B cell (primary cell): Measurements from ENCODE around the gene KRT71. TPM values are rescaled to one million over a fixed set of nuclear protein-coding genes. Genes with fewer than 3 reads are reported as not detected.

Experiments used
- ATAC-seq: fragments of 200-7000 bp; cut with Tn5 transposase; one replicate; pipeline ENCODE4 v1.10.0; 2021; ENCODE audit warnings: low read depth, mild to moderate bottlenecking, moderate number of reproducible peaks, moderate library complexity
- CTCF ChIA-PET: fragments of 350-600 bp; sonication (Branson Sonifier 250); formaldehyde crosslinking; loops from one replicate; lab custom pipeline; 2021; ENCODE audit warnings: antibody characterized with exemption, inconsistent platforms; lab: Charles Lee
- POLR2A ChIA-PET: fragments of 350-600 bp; sonication (Branson Sonifier 250); formaldehyde crosslinking; loops from one replicate; lab custom pipeline; 2021; ENCODE audit warnings: antibody characterized with exemption; lab: Charles Lee
- DNase-seq: peaks from one replicate; pipeline ENCODE4 v3.0.0; 2013
- H2AFZ ChIP-seq: 2 replicates; pipeline ENCODE4 v1.6.1; 2012; ENCODE audit warnings: mild to moderate bottlenecking, low read depth, low read length; ENCODE audit not compliant: insufficient read depth, poor library complexity, severe bottlenecking
- H3K27ac ChIP-seq, 2 donors: 1 replicate in 1 of 2; 2 replicates in 1 of 2; pipeline ENCODE4 v1.5.1; 2012 to 2013; ENCODE audit warnings: low read length in 2 of 2, mild to moderate bottlenecking in 2 of 2, moderate library complexity in 1 of 2
- H3K27me3 ChIP-seq, 4 experiments: fragments of 200-600 bp in 1 of 4; sonication (generic) in 1 of 4; replicated peaks in 1 of 4; 1 replicate in 2 of 4; 2 replicates in 2 of 4; pipeline versions ENCODE4 v1.6.1 to v1.7.0; 2013 to 2016; ENCODE audit warnings: low read length in 3 of 4, mild to moderate bottlenecking in 2 of 4, mixed read lengths in 1 of 4, moderate library complexity in 1 of 4; ENCODE audit not compliant: insufficient read depth in 4 of 4, control insufficient read depth in 3 of 4; ENCODE audit errors: control extremely low read depth in 1 of 4
- H3K36me3 ChIP-seq, 2 experiments: replicated peaks in 1 of 2; 1 replicate in 1 of 2; 2 replicates in 1 of 2; pipeline versions ENCODE4 v1.6.1 to v1.7.1; 2013; ENCODE audit warnings: low read length in 1 of 2; ENCODE audit not compliant: insufficient read depth in 2 of 2, control insufficient read depth in 1 of 2; ENCODE audit errors: control extremely low read depth in 1 of 2, extremely low read depth in 1 of 2
- H3K4me1 ChIP-seq, 2 donors: fragments of 200-600 bp in 1 of 2; sonication (generic) in 1 of 2; 1 replicate in 1 of 2; 2 replicates in 1 of 2; pipeline versions ENCODE4 v1.5.1 to v1.6.1; 2013 to 2017; ENCODE audit warnings: low read length in 2 of 2; ENCODE audit not compliant: control insufficient read depth in 2 of 2, insufficient read depth in 2 of 2
- H3K4me2 ChIP-seq: replicated peaks from 2 replicates; pipeline ENCODE3; 2012; ENCODE audit warnings: mild to moderate bottlenecking, low read depth, low read length; ENCODE audit not compliant: poor library complexity, severe bottlenecking
- H3K4me3 ChIP-seq, 5 experiments: fragments of 200-600 bp in 1 of 5; sonication (generic) in 1 of 5; 1 replicate in 3 of 5; 2 replicates in 2 of 5; pipeline versions ENCODE4 v1.5.1 to v1.7.0; 2011 to 2016; ENCODE audit warnings: low read length in 4 of 5, mild to moderate bottlenecking in 4 of 5, low read depth in 2 of 5, control low read depth in 1 of 5, moderate library complexity in 1 of 5; ENCODE audit not compliant: insufficient read depth in 1 of 5; ENCODE audit errors: control extremely low read depth in 1 of 5, extremely low read depth in 1 of 5
- H3K79me2 ChIP-seq: fragments of 200-600 bp; sonication (generic); one replicate; pipeline ENCODE4 v1.6.0; 2016; ENCODE audit warnings: low read length; ENCODE audit not compliant: control insufficient read depth, insufficient read depth
- H3K9ac ChIP-seq: fragments of 200-600 bp; sonication (generic); 2 replicates; pipeline ENCODE4 v1.6.1; 2017; ENCODE audit warnings: mild to moderate bottlenecking, low read length, moderate library complexity
- H3K9me3 ChIP-seq, 3 donors: one replicate each; pipeline versions ENCODE4 v1.6.1 to v1.7.1; 2013; ENCODE audit warnings: low read length in 2 of 3; ENCODE audit not compliant: control insufficient read depth in 2 of 3, insufficient read depth in 1 of 3; ENCODE audit errors: control extremely low read depth in 1 of 3
- H4K20me1 ChIP-seq: 2 replicates; pipeline ENCODE4 v1.6.0; 2012; ENCODE audit warnings: mild to moderate bottlenecking, low read length; ENCODE audit not compliant: insufficient read depth, control insufficient read depth, poor library complexity, severe bottlenecking
- H3K27ac Mint-ChIP-seq: one replicate; pipeline ENCODE4 v1.8.0; 2021; ENCODE audit warnings: mixed read lengths
- H3K27me3 Mint-ChIP-seq: one replicate; pipeline ENCODE4 v1.8.0; 2021; ENCODE audit warnings: mixed read lengths
- H3K4me1 Mint-ChIP-seq: one replicate; pipeline ENCODE4 v1.8.0; 2021; ENCODE audit warnings: mixed read lengths
- H3K4me3 Mint-ChIP-seq: one replicate; pipeline ENCODE4 v1.8.0; 2021; ENCODE audit warnings: mixed read lengths
- H3K9me3 Mint-ChIP-seq: one replicate; pipeline ENCODE4 v1.8.0; 2022; ENCODE audit warnings: mixed read lengths; ENCODE audit not compliant: insufficient read depth
- CTCF ChIP-seq: fragments of 200-600 bp; IDR thresholded peaks from one replicate; pipeline ENCODE4 v1.8.0; 2022; ENCODE audit warnings: antibody characterized with exemption, mild to moderate bottlenecking
- EZH2 ChIP-seq: IDR thresholded peaks from 2 replicates; pipeline ENCODE4 v1.6.1; 2012; ENCODE audit warnings: borderline replicate concordance, low read depth, mild to moderate bottlenecking, moderate library complexity, low read length; ENCODE audit not compliant: insufficient read depth, poor library complexity, severe bottlenecking
- WGBS: methylation state at CpG from one replicate; pipeline ENCODE4 v1.1.5; 2013; ENCODE audit warnings: missing lambda C conversion rate; ENCODE audit not compliant: insufficient coverage; 5-methylcytosine and 5-hydroxymethylcytosine counted together
- intact Hi-C: fragments of 100-400 bp; cut with micrococcal nuclease; formaldehyde crosslinking; loops from one replicate; pipeline ENCODE4 v1.10.0; 2022
- polyA plus RNA-seq: library from polyadenylated mRNA; depleted of rRNA; stranded (reverse); fragments of >200 nt; gene quantifications from 2 replicates; pipeline ENCODE4 v1.2.3, GENCODE V29; 2012
- total RNA-seq, 2 donors: library from RNA; stranded (reverse); fragments of 120-200 nt in 1 of 2; gene quantifications; 1 replicate in 1 of 2; 2 replicates in 1 of 2; pipeline versions ENCODE4 v1.2.3 to v1.2.4, GENCODE V29; 2013 to 2022

KRT71 gene
- total and polyA plus RNA-seq, 2 donors (not counting 1 experiment from before 2014, with no cell fraction given), result not detected

DNA sequence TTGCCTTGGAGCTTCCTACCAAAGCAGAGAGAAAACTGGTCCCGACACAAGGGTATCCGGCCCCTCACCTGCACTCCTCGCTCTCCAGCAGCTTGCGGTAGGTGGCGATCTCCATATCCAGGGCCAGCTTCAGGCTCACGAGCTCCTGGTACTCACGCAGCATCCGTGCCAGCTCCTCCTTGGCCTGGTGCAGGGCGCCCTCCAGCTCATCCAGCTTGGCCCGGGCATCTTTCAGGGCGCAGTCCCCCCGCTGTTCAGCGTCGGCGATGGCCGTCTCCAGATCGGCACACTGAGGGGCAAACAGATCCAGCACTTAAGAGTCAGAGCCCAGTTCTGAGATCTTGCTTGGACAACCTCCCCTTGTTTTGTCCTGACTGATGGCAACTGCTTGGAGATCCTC, 34.6 kb upstream of the KRT71 start:
- 93% methylated on average over 17 of the region's 17 CpGs for WGBS
- H3K4me3 ChIP-seq, result no peak overlapping the region
- ChIA-PET CTCF (no interaction called here), POLR2A (no interaction called here)
- H3K79me2 ChIP-seq, result no peaks in the 10 kb centered on the region
- no peak for ATAC-seq
- no peak overlapping the region for H3K4me2 ChIP-seq
- H3K36me3 ChIP-seq, result no peaks in the 10 kb centered on the region
- no peak overlapping the region for H3K27ac Mint-ChIP-seq
- H3K4me3 Mint-ChIP-seq, result no peak overlapping the region
- no peak overlapping the region for H3K27ac ChIP-seq
- H3K27me3 ChIP-seq, result peaks cover 0 to 2% (median 0%) of the 10 kb centered on the region in 4 experiments
- no peak overlapping the region for H2AFZ ChIP-seq
- H3K4me1 ChIP-seq, result no peaks in the 10 kb centered on the region
- intact Hi-C loops, result loop anchor here (10.0 kb wide), 1 partner anchor 287 kb away; no protein-coding TSS in a partner anchor
- H3K9me3 Mint-ChIP-seq, result no peaks in the 10 kb centered on the region
- H3K9ac ChIP-seq, result no peak overlapping the region
- H3K27me3 Mint-ChIP-seq, result peaks cover 18% of the 10 kb centered on the region
- DNase-seq, result no peak
- TF ChIP-seq EZH2 (no peak), CTCF (no peak)
- no peaks in the 10 kb centered on the region for H3K4me1 Mint-ChIP-seq
- no peaks in the 10 kb centered on the region for H3K9me3 ChIP-seq
- no peaks in the 10 kb centered on the region for H4K20me1 ChIP-seq

DNA sequence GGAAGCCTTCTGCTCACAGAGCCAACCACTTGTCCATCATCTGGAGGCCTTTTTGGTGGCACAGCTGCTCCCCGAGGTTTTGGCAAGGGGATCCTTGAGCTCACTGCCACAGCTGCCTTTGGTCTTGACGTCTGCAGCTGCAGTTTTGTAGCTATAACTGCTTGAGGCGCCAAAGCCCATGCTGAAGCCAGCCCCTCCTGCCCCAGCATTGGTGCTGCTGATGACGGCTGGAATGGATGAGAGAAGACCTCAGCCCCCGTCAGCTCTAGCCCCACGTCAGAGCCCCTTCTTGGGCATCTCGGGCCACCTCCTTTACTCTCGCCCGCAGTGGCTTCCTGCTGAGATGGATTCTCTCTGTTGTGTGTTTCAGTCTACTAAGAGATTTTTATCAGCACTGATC, 33.0 kb upstream of the KRT71 start:
- H3K4me2 ChIP-seq, result no peak overlapping the region
- ATAC-seq, result no peak
- peaks cover 16% of the 10 kb centered on the region for H3K27me3 Mint-ChIP-seq
- intact Hi-C loops, result loop anchor here (10.0 kb wide), 1 partner anchor 289 kb away; no protein-coding TSS in a partner anchor
- TF ChIP-seq EZH2 (no peak), CTCF (no peak)
- no peak overlapping the region for H3K4me3 ChIP-seq
- 78% methylated on average over 4 of the region's 9 CpGs for WGBS
- no peaks in the 10 kb centered on the region for H3K4me1 Mint-ChIP-seq
- ChIA-PET CTCF (no interaction called here), POLR2A (no interaction called here)
- H3K9me3 Mint-ChIP-seq, result no peaks in the 10 kb centered on the region
- H3K9ac ChIP-seq, result no peak overlapping the region
- no peaks in the 10 kb centered on the region for H3K27me3 ChIP-seq
- H3K27ac ChIP-seq, result no peak overlapping the region
- no peaks in the 10 kb centered on the region for H3K36me3 ChIP-seq
- no peak overlapping the region for H2AFZ ChIP-seq
- DNase-seq, result no peak
- H3K4me3 Mint-ChIP-seq, result no peak overlapping the region
- H4K20me1 ChIP-seq, result no peaks in the 10 kb centered on the region
- H3K27ac Mint-ChIP-seq, result no peak overlapping the region
- no peaks in the 10 kb centered on the region for H3K79me2 ChIP-seq
- H3K4me1 ChIP-seq, result no peaks in the 10 kb centered on the region
- H3K9me3 ChIP-seq, result no peaks in the 10 kb centered on the region
